Measurements from ENCODE around the gene C4orf46. TPM values are rescaled to one million over a fixed set of nuclear protein-coding genes. Genes with fewer than 3 reads are reported as not detected.

The C4orf46 gene
- polyA plus RNA-seq, 1 of the 3 experiments (the other 2 are of a cell fraction): 7.0 TPM

DNA sequence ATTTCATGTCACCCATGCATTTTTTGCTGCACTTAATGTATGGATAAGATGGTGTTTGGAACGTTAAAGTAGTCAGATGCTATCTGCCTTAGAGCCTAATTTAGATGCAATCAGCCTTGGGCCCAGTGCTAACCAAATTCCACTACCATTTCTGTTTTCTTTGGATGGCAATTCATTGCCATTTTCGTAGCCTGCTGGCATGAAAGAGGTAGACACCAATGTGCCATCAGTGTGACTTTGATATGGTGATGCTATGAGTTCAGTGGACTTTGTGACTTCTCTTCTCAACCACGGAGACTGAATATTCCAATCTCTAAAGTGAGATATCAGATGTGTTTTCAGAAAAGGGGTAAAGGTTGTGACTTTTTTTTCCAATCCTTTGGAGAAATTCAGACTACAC lies 1.9 kb upstream of the C4orf46 start:
- TF ChIP-seq CHD2 (IDR thresholded peaks at IDR 0.05; ENCODE audit: low read length, partially characterized antibody) (no peak), FOSL2 (IDR thresholded peaks at IDR 0.05; ENCODE audit: borderline replicate concordance, low read depth) (no peak), FOXJ3 (CRISPR knock-in tag; IDR thresholded peaks at IDR 0.05) (no peak), MXI1 (IDR thresholded peaks at IDR 0.05; ENCODE audit: low read depth, low read length) (no peak), EP300 (IDR thresholded peaks at IDR 0.05; ENCODE audit: borderline replicate concordance in 1 of 2, low read depth in 1 of 2, low read length in 1 of 2) (no peak), TCF12 (IDR thresholded peaks at IDR 0.05) (no peak), NRF1 (IDR thresholded peaks at IDR 0.05; ENCODE audit: low read depth, low read length) (no peak), ELF1 (IDR thresholded peaks at IDR 0.05) (no peak), GABPA (IDR thresholded peaks at IDR 0.05; ENCODE audit: low read depth) (no peak), TEAD4 (IDR thresholded peaks at IDR 0.05; ENCODE audit: borderline replicate concordance, insufficient read depth) (no peak), SMC3 (IDR thresholded peaks at IDR 0.05; ENCODE audit: low read depth, low read length) (no peak), SIN3A (IDR thresholded peaks at IDR 0.05; ENCODE audit: borderline replicate concordance, low read depth, low read length) (no peak), POLR2AphosphoS5 (IDR thresholded peaks at IDR 0.05; ENCODE audit: low read depth, low read length) (no peak)
- TF ChIP-seq, protein P1, sequence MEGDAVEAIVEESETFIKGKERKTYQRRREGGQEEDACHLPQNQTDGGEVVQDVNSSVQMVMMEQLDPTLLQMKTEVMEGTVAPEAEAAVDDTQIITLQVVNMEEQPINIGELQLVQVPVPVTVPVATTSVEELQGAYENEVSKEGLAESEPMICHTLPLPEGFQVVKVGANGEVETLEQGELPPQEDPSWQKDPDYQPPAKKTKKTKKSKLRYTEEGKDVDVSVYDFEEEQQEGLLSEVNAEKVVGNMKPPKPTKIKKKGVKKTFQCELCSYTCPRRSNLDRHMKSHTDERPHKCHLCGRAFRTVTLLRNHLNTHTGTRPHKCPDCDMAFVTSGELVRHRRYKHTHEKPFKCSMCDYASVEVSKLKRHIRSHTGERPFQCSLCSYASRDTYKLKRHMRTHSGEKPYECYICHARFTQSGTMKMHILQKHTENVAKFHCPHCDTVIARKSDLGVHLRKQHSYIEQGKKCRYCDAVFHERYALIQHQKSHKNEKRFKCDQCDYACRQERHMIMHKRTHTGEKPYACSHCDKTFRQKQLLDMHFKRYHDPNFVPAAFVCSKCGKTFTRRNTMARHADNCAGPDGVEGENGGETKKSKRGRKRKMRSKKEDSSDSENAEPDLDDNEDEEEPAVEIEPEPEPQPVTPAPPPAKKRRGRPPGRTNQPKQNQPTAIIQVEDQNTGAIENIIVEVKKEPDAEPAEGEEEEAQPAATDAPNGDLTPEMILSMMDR (IDR thresholded peaks at IDR 0.05): no peak
- TF ChIP-seq, protein P2, sequence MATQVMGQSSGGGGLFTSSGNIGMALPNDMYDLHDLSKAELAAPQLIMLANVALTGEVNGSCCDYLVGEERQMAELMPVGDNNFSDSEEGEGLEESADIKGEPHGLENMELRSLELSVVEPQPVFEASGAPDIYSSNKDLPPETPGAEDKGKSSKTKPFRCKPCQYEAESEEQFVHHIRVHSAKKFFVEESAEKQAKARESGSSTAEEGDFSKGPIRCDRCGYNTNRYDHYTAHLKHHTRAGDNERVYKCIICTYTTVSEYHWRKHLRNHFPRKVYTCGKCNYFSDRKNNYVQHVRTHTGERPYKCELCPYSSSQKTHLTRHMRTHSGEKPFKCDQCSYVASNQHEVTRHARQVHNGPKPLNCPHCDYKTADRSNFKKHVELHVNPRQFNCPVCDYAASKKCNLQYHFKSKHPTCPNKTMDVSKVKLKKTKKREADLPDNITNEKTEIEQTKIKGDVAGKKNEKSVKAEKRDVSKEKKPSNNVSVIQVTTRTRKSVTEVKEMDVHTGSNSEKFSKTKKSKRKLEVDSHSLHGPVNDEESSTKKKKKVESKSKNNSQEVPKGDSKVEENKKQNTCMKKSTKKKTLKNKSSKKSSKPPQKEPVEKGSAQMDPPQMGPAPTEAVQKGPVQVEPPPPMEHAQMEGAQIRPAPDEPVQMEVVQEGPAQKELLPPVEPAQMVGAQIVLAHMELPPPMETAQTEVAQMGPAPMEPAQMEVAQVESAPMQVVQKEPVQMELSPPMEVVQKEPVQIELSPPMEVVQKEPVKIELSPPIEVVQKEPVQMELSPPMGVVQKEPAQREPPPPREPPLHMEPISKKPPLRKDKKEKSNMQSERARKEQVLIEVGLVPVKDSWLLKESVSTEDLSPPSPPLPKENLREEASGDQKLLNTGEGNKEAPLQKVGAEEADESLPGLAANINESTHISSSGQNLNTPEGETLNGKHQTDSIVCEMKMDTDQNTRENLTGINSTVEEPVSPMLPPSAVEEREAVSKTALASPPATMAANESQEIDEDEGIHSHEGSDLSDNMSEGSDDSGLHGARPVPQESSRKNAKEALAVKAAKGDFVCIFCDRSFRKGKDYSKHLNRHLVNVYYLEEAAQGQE (IDR thresholded peaks at IDR 0.05; ENCODE audit: low read depth, low read length): no peak
- TF ChIP-seq, protein P3, sequence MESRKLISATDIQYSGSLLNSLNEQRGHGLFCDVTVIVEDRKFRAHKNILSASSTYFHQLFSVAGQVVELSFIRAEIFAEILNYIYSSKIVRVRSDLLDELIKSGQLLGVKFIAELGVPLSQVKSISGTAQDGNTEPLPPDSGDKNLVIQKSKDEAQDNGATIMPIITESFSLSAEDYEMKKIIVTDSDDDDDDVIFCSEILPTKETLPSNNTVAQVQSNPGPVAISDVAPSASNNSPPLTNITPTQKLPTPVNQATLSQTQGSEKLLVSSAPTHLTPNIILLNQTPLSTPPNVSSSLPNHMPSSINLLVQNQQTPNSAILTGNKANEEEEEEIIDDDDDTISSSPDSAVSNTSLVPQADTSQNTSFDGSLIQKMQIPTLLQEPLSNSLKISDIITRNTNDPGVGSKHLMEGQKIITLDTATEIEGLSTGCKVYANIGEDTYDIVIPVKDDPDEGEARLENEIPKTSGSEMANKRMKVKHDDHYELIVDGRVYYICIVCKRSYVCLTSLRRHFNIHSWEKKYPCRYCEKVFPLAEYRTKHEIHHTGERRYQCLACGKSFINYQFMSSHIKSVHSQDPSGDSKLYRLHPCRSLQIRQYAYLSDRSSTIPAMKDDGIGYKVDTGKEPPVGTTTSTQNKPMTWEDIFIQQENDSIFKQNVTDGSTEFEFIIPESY (IDR thresholded peaks at IDR 0.05; ENCODE audit: borderline replicate concordance, low read depth): no peak
- TF ChIP-seq, protein P4, sequence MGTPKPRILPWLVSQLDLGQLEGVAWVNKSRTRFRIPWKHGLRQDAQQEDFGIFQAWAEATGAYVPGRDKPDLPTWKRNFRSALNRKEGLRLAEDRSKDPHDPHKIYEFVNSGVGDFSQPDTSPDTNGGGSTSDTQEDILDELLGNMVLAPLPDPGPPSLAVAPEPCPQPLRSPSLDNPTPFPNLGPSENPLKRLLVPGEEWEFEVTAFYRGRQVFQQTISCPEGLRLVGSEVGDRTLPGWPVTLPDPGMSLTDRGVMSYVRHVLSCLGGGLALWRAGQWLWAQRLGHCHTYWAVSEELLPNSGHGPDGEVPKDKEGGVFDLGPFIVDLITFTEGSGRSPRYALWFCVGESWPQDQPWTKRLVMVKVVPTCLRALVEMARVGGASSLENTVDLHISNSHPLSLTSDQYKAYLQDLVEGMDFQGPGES (IDR thresholded peaks at IDR 0.05; ENCODE audit: low read depth, low read length): no peak
- TF ChIP-seq, protein P5, sequence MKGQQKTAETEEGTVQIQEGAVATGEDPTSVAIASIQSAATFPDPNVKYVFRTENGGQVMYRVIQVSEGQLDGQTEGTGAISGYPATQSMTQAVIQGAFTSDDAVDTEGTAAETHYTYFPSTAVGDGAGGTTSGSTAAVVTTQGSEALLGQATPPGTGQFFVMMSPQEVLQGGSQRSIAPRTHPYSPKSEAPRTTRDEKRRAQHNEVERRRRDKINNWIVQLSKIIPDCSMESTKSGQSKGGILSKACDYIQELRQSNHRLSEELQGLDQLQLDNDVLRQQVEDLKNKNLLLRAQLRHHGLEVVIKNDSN (IDR thresholded peaks at IDR 0.05; ENCODE audit: borderline replicate concordance, low read depth): no peak
- TF ChIP-seq, protein P6, sequence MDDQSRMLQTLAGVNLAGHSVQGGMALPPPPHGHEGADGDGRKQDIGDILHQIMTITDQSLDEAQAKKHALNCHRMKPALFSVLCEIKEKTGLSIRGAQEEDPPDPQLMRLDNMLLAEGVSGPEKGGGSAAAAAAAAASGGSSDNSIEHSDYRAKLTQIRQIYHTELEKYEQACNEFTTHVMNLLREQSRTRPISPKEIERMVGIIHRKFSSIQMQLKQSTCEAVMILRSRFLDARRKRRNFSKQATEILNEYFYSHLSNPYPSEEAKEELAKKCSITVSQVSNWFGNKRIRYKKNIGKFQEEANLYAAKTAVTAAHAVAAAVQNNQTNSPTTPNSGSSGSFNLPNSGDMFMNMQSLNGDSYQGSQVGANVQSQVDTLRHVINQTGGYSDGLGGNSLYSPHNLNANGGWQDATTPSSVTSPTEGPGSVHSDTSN (IDR thresholded peaks at IDR 0.05): no peak
- TF ChIP-seq, protein P7, sequence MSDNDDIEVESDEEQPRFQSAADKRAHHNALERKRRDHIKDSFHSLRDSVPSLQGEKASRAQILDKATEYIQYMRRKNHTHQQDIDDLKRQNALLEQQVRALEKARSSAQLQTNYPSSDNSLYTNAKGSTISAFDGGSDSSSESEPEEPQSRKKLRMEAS (IDR thresholded peaks at IDR 0.05; ENCODE audit: low read depth): no peak
- no peak overlapping the region for H3K4me3 ChIP-seq (ENCODE audit: low read depth in 2 of 2, low read length in 1 of 2)
- no peak overlapping the region for H3K4me2 ChIP-seq
- H3K79me2 ChIP-seq (ENCODE audit: insufficient read depth): peaks cover 36% of the 10 kb centered on the region
- peaks cover 11% of the 10 kb centered on the region for H3F3A ChIP-seq (replicated peaks; ENCODE audit: insufficient read depth)
- peaks cover 13% of the 10 kb centered on the region; the same call in 1 of the 2 replicates for H4K20me1 ChIP-seq (ENCODE audit: insufficient read depth)
- no peak overlapping the region for H2AFZ ChIP-seq (ENCODE audit: low read depth)
- POLR2A ChIA-PET: no interaction called here
- no peaks in the 10 kb centered on the region for H3K9me3 ChIP-seq
- H3K36me3 ChIP-seq (replicated peaks in 1 of 2; ENCODE audit: control insufficient read depth in 1 of 2, insufficient read depth in 2 of 2, low read length in 1 of 2): peaks cover 8 to 10% of the 10 kb centered on the region in 2 experiments
- H3K27me3 ChIP-seq (ENCODE audit: insufficient read depth): no peaks in the 10 kb centered on the region
- peaks cover 14 to 16% of the 10 kb centered on the region in 2 experiments; a peak in 3 of 4 replicates for H3K4me1 ChIP-seq (ENCODE audit: control insufficient read depth in 1 of 2, insufficient read depth in 2 of 2, low read depth in 1 of 2, low read length in 1 of 2)
- DNase-seq: no peak
- H3K9me2 ChIP-seq: no peaks in the 10 kb centered on the region
- CTCF ChIA-PET: interaction anchor here (0.7 to 1.2 kb wide), 2 partner anchors 31 to 51 kb away, joined by 3 to 5 read pairs; no protein-coding TSS in a partner anchor
- H3K9ac ChIP-seq: no peak overlapping the region
- H3K27ac ChIP-seq (ENCODE audit: low read depth in 2 of 2, low read length in 1 of 2): no peak overlapping the region
- 62% methylated on average over 3 of the region's 3 CpGs for WGBS (ENCODE audit: low lambda C conversion rate)

All from SK-N-SH (cell line).